Right lobe of liver (tissue), 6 donors: ENCODE data around the gene RYR3. TPM values are rescaled to one million over a fixed set of nuclear protein-coding genes. Genes with fewer than 3 reads are reported as not detected.

Source experiments
- ATAC-seq, 4 donors: fragments of 200-7000 bp; cut with Tn5 transposase; one replicate each; pipeline ENCODE4 v1.9.1; 2020; ENCODE audit warnings: mild to moderate bottlenecking in 4 of 4, moderate library complexity in 4 of 4
- DNase-seq, 3 donors: peaks; one replicate each; pipeline ENCODE4 v3.0.0-alpha.2; 2020
- H3K27ac ChIP-seq, 3 donors: fragments of 200-600 bp; one replicate each; pipeline ENCODE4 v1.8.0; 2022
- H3K27me3 ChIP-seq, 2 donors: fragments of 200-600 bp; one replicate each; pipeline ENCODE4 v1.8.0; 2022
- H3K36me3 ChIP-seq, 4 donors: fragments of 200-600 bp; sonication (generic) in 1 of 4; one replicate each; pipeline versions ENCODE4 v1.5.1 to v1.8.0; 2017 to 2022; ENCODE audit warnings: control low read depth in 1 of 4
- H3K4me1 ChIP-seq, 4 donors: fragments of 200-600 bp; sonication (generic) in 1 of 4; one replicate each; pipeline versions ENCODE4 v1.5.1 to v1.8.0; 2017 to 2022; ENCODE audit warnings: control low read depth in 1 of 4
- H3K4me3 ChIP-seq, 3 donors: fragments of 200-600 bp; one replicate each; pipeline ENCODE4 v1.8.0; 2022
- H3K9me3 ChIP-seq, 4 donors: fragments of 200-600 bp; sonication (generic) in 1 of 4; one replicate each; pipeline versions ENCODE4 v1.5.1 to v1.8.0; 2017 to 2022; ENCODE audit warnings: control low read depth in 1 of 4
- CTCF ChIP-seq, 4 donors: fragments of 200-600 bp in 3 of 4; fragments of 450-650 bp in 1 of 4; IDR thresholded peaks; one replicate each; pipeline versions ENCODE4 v1.5.1 to v1.8.0; 2016 to 2022; ENCODE audit warnings: antibody characterized with exemption in 4 of 4, mild to moderate bottlenecking in 2 of 4
- POLR2A ChIP-seq: fragments of 450-650 bp; IDR thresholded peaks from one replicate; pipeline ENCODE4 v1.6.1; 2017; ENCODE audit warnings: antibody characterized with exemption, mild to moderate bottlenecking
- WGBS: methylation state at CpG from one replicate; pipeline ENCODE4 v1.1.6; 2018; ENCODE audit warnings: low coverage, low lambda C conversion rate; ENCODE audit not compliant: insufficient coverage; ENCODE audit errors: missing lambda C conversion rate; 5-methylcytosine and 5-hydroxymethylcytosine counted together
- intact Hi-C, 2 donors: fragments of 100-400 bp; cut with DNase I; formaldehyde crosslinking; loops; one replicate each; pipeline versions ENCODE4 v1.11.2 to v1.14.1; 2022
- total RNA-seq, 6 experiments: library from RNA; depleted of rRNA in 2 of 6; stranded (reverse); fragments of >200 nt in 2 of 6; fragmentation: NEBNext Ultra II Directional in 3 of 6; extraction: Animal tissue kit (Norgen Biotek cat#: 25700) in 3 of 6; gene quantifications; one replicate each; pipeline versions ENCODE4 v1.1.0 to v1.2.4, GENCODE V29; 2016 to 2023
- donor health status: DM: no; HTN: yes; CAD: no.
- donor health status: DM: no; HTN: no; CAD: no.
- donor health status: DM: no; HTN: no; CAD: no.
- donor health status: DM: no; HTN: yes; CAD: no.
- donor health status: DM: no; HTN: yes; CAD: no.

RYR3 gene
- total RNA-seq, 6 experiments from 2014 or later, result under 0.01 to 0.31 (median 0.05) TPM; not detected in 3

- ATAC-seq, result no peak
- H3K27ac ChIP-seq, result no peak overlapping the region
- WGBS, result 75% methylated on average over 3 of the region's 3 CpGs
- H3K9me3 ChIP-seq, result no peaks in the 10 kb centered on the region
- DNase-seq, result no peak
- no peaks in the 10 kb centered on the region for H3K36me3 ChIP-seq
- H3K27me3 ChIP-seq, result no peaks in the 10 kb centered on the region
- H3K4me1 ChIP-seq, result no peaks in the 10 kb centered on the region
- intact Hi-C loops, result no loop called here
- H3K4me3 ChIP-seq, result no peak overlapping the region
- TF ChIP-seq CTCF (IDR thresholded peaks at IDR 0.05) (no peak), POLR2A (no peak)
These were observed 529.8 kb downstream of the RYR3 start for GRCh38 chr15:33840615-33841014.

GRCh38 chr15:33844186-33844585 lies 533.4 kb downstream of the RYR3 start:
- ATAC-seq (no peak), DNase-seq (no peak)
- intact Hi-C loops, result no loop called here
- H3K4me1 ChIP-seq, result no peaks in the 10 kb centered on the region
- H3K36me3 ChIP-seq, result no peaks in the 10 kb centered on the region
- no peak overlapping the region for H3K4me3 ChIP-seq
- no peak overlapping the region for H3K27ac ChIP-seq
- TF ChIP-seq CTCF (IDR thresholded peaks at IDR 0.05) (no peak), POLR2A (no peak)
- no peaks in the 10 kb centered on the region for H3K9me3 ChIP-seq
- no peaks in the 10 kb centered on the region for H3K27me3 ChIP-seq
- 74% methylated on average over 4 of the region's 4 CpGs for WGBS

- ATAC-seq (no peak), DNase-seq (no peak)
- H3K4me3 ChIP-seq, result no peak overlapping the region
- WGBS, result 82% methylated on average over 4 of the region's 4 CpGs
- H3K4me1 ChIP-seq, result no peaks in the 10 kb centered on the region
- H3K27ac ChIP-seq, result no peak overlapping the region
- H3K27me3 ChIP-seq, result no peaks in the 10 kb centered on the region
- no peaks in the 10 kb centered on the region for H3K9me3 ChIP-seq
- TF ChIP-seq CTCF (IDR thresholded peaks at IDR 0.05) (no peak), POLR2A (no peak)
- intact Hi-C loops, result no loop called here
- no peaks in the 10 kb centered on the region for H3K36me3 ChIP-seq
These were observed 533.8 kb downstream of the RYR3 start for GRCh38 chr15:33844597-33844996.

- no peaks in the 10 kb centered on the region for H3K4me1 ChIP-seq
- no peaks in the 10 kb centered on the region for H3K27me3 ChIP-seq
- H3K27ac ChIP-seq, result no peak overlapping the region
- no peak for DNase-seq
- H3K9me3 ChIP-seq, result no peaks in the 10 kb centered on the region
- no peak overlapping the region for H3K4me3 ChIP-seq
- intact Hi-C loops, result no loop called here
- no peak for ATAC-seq
- no peaks in the 10 kb centered on the region for H3K36me3 ChIP-seq
- no peak for TF ChIP-seq POLR2A
- no peak for TF ChIP-seq CTCF (IDR thresholded peaks at IDR 0.05)
- 100% methylated on average over 1 of the region's 2 CpGs for whole genome bisulfite sequencing
These were observed 535.4 kb downstream of the RYR3 start for GRCh38 chr15:33846142-33846541.

GRCh38 chr15:33846862-33847261 lies 536.1 kb downstream of the RYR3 start:
- no peaks in the 10 kb centered on the region for H3K27me3 ChIP-seq
- WGBS, result 79% methylated on average over 6 of the region's 6 CpGs
- no peak overlapping the region for H3K27ac ChIP-seq
- intact Hi-C loops, result no loop called here
- H3K36me3 ChIP-seq, result no peaks in the 10 kb centered on the region
- ATAC-seq (no peak), DNase-seq (no peak)
- H3K4me1 ChIP-seq, result no peaks in the 10 kb centered on the region
- H3K4me3 ChIP-seq, result no peak overlapping the region
- H3K9me3 ChIP-seq, result no peaks in the 10 kb centered on the region
- TF ChIP-seq POLR2A (no peak), CTCF (IDR thresholded peaks at IDR 0.05) (no peak)
